Activated gamma-delta T cell treated with anti-CD3 and anti-CD28 coated beads, Interleukin-2, amount 50 U/mL, for 16 hours (primary cell): ENCODE measurements around the gene AP5Z1.

Experiments used
- DNase-seq: peaks from one replicate; pipeline ENCODE4 v3.0.0-alpha.2; 2020; ENCODE audit warnings: low read depth

Gene AP5Z1

GRCh38 chr7:4766666-4767519 lies 8.5 kb upstream of the AP5Z1 start:
- no peak for DNase-seq

DNA sequence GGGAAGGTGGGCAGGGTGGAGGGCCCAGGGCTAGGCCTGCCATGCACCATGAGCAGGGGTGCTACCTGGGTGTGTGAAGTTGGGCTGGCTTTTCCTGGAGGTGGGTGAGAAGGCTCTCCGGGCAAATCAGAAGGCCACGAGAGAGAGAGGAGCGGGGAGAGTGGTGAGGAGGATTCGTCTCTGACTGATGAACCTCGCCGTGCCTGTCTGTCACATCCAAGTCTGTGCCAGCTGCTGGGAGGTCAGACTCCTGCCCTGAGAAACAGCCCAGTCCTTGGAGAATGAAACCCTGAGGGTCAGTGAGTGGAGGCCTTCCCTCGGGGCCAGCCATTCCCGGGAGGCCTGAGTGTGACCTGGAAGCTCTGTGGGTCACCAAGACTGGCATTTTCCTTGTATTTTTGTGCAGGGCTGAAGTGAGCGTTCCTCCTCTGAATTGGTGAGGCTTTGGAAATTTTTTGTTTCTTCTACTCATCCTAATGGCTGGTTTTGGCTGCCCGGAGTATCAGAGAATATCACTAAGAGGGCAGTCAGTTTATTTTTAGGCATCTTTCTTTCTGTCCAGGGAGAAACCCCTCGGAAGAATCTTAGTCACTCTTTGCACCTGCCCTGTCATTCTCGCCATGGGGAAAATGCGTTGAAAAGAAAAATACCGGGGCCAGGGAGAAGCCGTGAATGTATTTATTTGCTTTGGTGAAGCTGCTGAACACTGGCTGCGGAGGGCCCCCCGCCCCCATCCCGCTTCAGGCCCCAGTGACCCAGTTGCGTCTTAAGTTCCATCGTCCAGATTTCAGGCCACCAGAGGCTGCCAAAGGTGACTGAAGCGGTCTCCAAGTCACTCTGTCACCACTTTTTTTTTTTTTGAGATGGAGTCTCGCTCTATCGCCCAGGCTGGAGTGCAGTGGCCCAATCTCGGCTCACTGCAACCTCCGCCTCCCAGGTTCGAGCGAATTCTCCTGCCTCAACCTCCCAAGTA lies 6.5 kb upstream of the AP5Z1 start:
- DNase-seq: no peak

- DNase-seq: no peak
Measured at GRCh38 chr7:4769761-4770160, 5.7 kb upstream of the AP5Z1 start.

DNA sequence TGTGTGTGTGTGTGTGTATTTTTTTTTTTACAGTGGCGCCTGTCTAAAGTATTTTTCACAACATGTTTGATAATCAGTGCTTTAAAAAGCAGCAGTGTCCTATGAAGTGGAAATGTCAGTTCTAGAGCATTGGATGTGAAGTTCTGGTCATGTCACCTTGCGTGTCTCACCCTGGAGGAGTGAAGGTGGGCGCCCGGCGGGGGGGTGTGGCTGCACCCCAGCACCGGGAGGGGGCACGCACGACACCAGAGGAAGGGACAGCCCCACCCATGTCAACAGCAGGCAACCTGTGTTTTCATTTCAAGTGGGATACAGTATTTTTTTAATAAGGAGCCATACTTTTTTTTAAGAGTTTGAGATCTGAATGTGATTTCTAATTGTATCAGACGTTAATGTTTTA lies 4.5 kb upstream of the AP5Z1 start:
- DNase-seq: no peak

DNA sequence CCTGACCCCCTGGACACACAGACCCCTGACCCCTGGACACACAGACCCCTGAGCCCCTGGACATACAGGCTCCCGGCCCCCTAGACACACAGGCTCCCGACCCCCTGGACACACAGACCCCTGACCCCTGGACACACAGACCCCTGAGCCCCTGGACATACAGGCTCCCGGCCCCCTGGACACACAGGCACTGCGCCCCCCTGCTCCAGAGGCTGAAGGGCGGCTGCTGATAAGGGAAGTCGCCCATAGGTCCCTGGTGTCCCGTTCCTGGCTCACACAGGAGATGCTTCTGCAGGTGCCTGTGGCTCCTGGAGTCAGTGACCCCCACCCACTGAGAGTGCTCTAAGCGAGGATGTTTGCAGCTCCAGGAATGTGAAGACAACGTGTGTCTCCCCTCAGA lies 3.7 kb upstream of the AP5Z1 start:
- no peak for DNase-seq

DNA sequence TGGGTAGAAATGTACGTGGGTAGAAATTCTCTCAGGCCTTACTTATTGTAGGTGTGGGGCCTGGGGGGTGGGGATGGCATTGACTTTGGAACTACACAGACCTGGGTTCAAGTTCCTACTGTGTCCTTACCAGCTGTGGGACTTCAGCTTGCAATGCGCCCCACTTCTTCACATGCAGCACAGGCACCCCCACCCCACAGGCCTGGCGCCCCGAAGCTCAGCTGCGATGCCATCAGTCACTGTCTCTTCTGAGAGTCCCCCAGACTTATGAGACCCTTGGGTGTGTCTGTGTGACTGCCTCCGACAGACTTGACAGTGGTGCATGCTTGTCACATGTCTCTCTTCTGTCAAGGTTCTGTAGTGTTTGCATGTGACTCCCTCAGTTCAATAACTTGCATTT lies 3.1 kb upstream of the AP5Z1 start:
- no peak for DNase-seq

GRCh38 chr7:4774007-4774406 lies 1.4 kb upstream of the AP5Z1 start:
- DNase-seq: no peak

DNA sequence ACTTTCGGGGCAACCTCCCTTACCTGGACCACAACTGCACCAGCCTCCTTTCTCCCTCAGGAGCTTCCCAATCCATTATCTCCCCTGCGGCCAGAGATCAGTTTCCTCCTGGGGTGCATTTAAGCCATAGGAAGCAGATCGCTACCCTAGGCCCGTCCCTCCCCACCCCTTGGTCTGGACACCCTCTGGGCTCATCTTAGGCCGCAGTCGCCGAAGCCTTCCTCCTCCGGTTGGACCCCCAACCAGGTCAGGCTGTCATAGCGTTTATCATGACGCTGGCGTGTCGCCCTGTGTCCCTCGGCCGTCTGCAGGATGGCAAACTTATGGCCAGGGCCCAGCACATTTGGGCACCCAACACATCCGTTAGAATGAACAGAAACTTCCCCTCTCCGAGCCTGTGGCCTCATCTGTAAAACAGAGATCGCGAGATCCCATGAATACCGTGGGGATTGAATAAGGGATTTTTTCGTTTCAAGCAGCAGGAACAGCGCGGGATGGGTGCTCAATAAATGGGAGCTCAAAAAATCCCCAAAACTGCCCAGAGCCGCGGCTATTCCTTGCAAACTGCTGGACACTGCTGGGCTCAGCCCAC lies 669 bp upstream of the AP5Z1 start:
- no peak for DNase-seq

GRCh38 chr7:4775848-4776623 lies 613 bp downstream of the AP5Z1 start:
- DNase-seq: peak; percentile 19

- no peak for DNase-seq
Measured at GRCh38 chr7:4779118-4779517, 3.7 kb downstream of the AP5Z1 start.

- no peak for DNase-seq
Measured at GRCh38 chr7:4781366-4782069, 6.1 kb downstream of the AP5Z1 start.

- DNase-seq: no peak
Measured at GRCh38 chr7:4782333-4783291, 7.2 kb downstream of the AP5Z1 start.

GRCh38 chr7:4783292-4783652 lies 7.8 kb downstream of the AP5Z1 start:
- DNase-seq: no peak

DNA sequence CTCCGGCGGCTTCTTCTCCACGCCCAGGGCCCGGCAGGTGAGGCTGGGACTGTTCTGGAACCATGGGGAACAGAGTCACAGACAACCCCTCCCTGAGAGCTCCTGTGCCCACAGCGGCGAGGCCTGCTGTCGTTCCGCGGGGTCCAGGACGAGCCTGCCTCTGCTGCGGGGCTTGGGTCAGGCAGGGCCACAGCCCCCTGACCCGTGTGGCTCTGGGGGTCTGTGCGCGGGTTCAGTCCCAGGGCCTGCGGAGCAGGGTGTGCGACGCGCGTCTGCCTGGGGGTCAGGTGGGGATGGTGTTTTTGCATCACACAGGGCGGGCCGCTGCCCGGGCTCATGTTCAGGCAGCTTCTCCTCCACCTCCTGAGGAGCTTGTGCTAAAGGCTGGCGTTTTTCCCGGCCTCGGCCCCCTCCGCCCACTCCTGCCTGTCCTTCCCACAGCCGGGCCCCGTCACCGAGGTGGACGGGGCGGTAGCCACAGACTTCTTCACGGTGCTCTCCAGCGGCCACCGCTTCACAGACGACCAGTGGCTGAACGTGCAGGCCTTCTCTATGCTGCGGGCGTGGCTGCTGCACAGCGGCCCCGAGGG lies 8.4 kb downstream of the AP5Z1 start:
- no peak for DNase-seq

GRCh38 chr7:4784799-4785198 lies 9.4 kb downstream of the AP5Z1 start:
- DNase-seq: no peak

DNA sequence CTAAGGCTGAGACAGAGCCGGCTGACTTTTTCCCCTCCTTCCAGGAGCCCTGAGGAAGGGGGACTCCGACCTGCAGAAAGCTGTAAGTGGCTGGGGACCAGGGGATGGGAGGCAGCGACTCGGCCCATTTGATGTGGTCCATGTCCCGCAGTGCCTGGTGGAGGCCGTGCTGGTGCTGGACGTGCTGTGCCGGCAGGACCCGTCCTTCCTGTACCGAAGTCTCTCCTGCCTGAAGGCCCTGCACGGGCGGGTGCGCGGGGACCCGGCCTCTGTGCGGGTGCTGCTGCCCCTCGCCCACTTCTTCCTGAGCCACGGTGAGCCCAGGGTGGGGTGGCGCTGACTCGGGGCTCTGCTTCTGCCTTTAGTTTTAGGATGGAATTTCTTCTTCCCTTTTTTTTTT lies 9.9 kb downstream of the AP5Z1 start:
- no peak for DNase-seq

GRCh38 chr7:4786015-4786414 lies 10.6 kb downstream of the AP5Z1 start:
- DNase-seq: no peak

GRCh38 chr7:4787541-4787940 lies 12.1 kb downstream of the AP5Z1 start:
- no peak for DNase-seq

- no peak for DNase-seq
Measured at GRCh38 chr7:4787947-4788626, 12.7 kb downstream of the AP5Z1 start.
